Gastroesophageal sphincter (tissue), 3 donors: ENCODE measurements around the gene TAF1B.

Experiments used
- CTCF ChIP-seq, 4 experiments: fragments of 200-600 bp in 2 of 4; fragments of 450-650 bp in 2 of 4; sonication (generic) in 1 of 4; IDR thresholded peaks; one replicate each; pipeline ENCODE4 v1.5.1; 2017 to 2019; ENCODE audit warnings: antibody characterized with exemption in 4 of 4, mild to moderate bottlenecking in 2 of 4, moderate library complexity in 2 of 4
- POLR2A ChIP-seq, 2 donors: fragments of 450-650 bp; IDR thresholded peaks; one replicate each; pipeline ENCODE4 v1.6.1; 2017; ENCODE audit warnings: antibody characterized with exemption in 2 of 2, mild to moderate bottlenecking in 2 of 2, moderate library complexity in 1 of 2
- POLR2AphosphoS5 ChIP-seq: sonication (generic); formaldehyde crosslinking; IDR thresholded peaks from one replicate; pipeline ENCODE4 v1.6.1; 2017; ENCODE audit warnings: antibody characterized with exemption

- TF ChIP-seq CTCF (IDR thresholded peaks at IDR 0.05) (no peak), POLR2A (IDR thresholded peaks at IDR 0.05) (no peak), POLR2AphosphoS5 (no peak)
Measured at GRCh38 chr2:9800975-9801726, 42.1 kb upstream of the TAF1B start.
